Gastroesophageal sphincter (tissue), 4 donors: ENCODE data around the gene GJD4. TPM values are rescaled to one million over a fixed set of nuclear protein-coding genes. Genes with fewer than 3 reads are reported as not detected.

Source experiments
- ATAC-seq: fragments of 150-250 bp; one replicate; pipeline ENCODE4 v1.9.1; 2016; ENCODE audit warnings: mild to moderate bottlenecking, moderate library complexity
- H3K27ac ChIP-seq, 4 donors: fragments of 200-600 bp; sonication (generic) in 3 of 4; 1 replicate in 3 of 4; 2 replicates in 1 of 4; pipeline ENCODE4 v1.5.1; 2016 to 2019
- H3K27me3 ChIP-seq: fragments of 200-600 bp; sonication (generic); one replicate; pipeline ENCODE4 v1.5.1; 2019
- H3K36me3 ChIP-seq, 2 donors: fragments of 200-600 bp; sonication (generic); one replicate each; pipeline ENCODE4 v1.5.1; 2019; ENCODE audit warnings: control low read depth in 1 of 2
- H3K4me1 ChIP-seq, 3 donors: fragments of 200-600 bp; sonication (generic); 1 replicate in 2 of 3; 2 replicates in 1 of 3; pipeline ENCODE4 v1.5.1; 2016 to 2019; ENCODE audit warnings: control low read depth in 2 of 3
- H3K4me3 ChIP-seq, 2 donors: fragments of 200-600 bp; sonication (generic); one replicate each; pipeline ENCODE4 v1.5.1; 2019; ENCODE audit warnings: mild to moderate bottlenecking in 1 of 2, moderate library complexity in 1 of 2
- H3K9me3 ChIP-seq, 3 donors: fragments of 200-600 bp; sonication (generic); one replicate each; pipeline ENCODE4 v1.5.1; 2017 to 2019; ENCODE audit warnings: control low read depth in 2 of 3
- CTCF ChIP-seq, 4 experiments: fragments of 200-600 bp in 2 of 4; fragments of 450-650 bp in 2 of 4; sonication (generic) in 1 of 4; IDR thresholded peaks; one replicate each; pipeline ENCODE4 v1.5.1; 2017 to 2019; ENCODE audit warnings: antibody characterized with exemption in 4 of 4, mild to moderate bottlenecking in 2 of 4, moderate library complexity in 2 of 4
- EP300 ChIP-seq: sonication (generic); formaldehyde crosslinking; IDR thresholded peaks from one replicate; pipeline ENCODE4 v1.6.1; 2017; ENCODE audit warnings: antibody characterized with exemption, mild to moderate bottlenecking
- POLR2A ChIP-seq, 2 donors: fragments of 450-650 bp; IDR thresholded peaks; one replicate each; pipeline ENCODE4 v1.6.1; 2017; ENCODE audit warnings: antibody characterized with exemption in 2 of 2, mild to moderate bottlenecking in 2 of 2, moderate library complexity in 1 of 2
- POLR2AphosphoS5 ChIP-seq: sonication (generic); formaldehyde crosslinking; IDR thresholded peaks from one replicate; pipeline ENCODE4 v1.6.1; 2017; ENCODE audit warnings: antibody characterized with exemption
- WGBS, 2 donors: methylation state at CpG; one replicate each; pipeline ENCODE4 v1.1.5; 2018; ENCODE audit warnings: low coverage in 1 of 2; 5-methylcytosine and 5-hydroxymethylcytosine counted together
- total RNA-seq, 4 donors: library from RNA; depleted of rRNA; stranded (reverse); fragments of >200 nt; gene quantifications; one replicate each; pipeline ENCODE4 v1.1.0, GENCODE V29; 2016

The GJD4 gene
- total RNA-seq, 4 donors from 2014 or later = not detected

- no peaks in the 10 kb centered on the region for H3K36me3 ChIP-seq
- no peak overlapping the region for H3K4me3 ChIP-seq
- peaks cover 0 to 7% (median 0%) of the 10 kb centered on the region in 3 donors for H3K9me3 ChIP-seq
- no peak for TF ChIP-seq POLR2A (IDR thresholded peaks at IDR 0.05)
- no peak for TF ChIP-seq EP300
- TF ChIP-seq CTCF (IDR thresholded peaks at IDR 0.05) = no peak
- no peak for TF ChIP-seq POLR2AphosphoS5
- no peak overlapping the region for H3K27ac ChIP-seq
- H3K27me3 ChIP-seq = peaks cover 12% of the 10 kb centered on the region
- no peaks in the 10 kb centered on the region for H3K4me1 ChIP-seq
- no peak for ATAC-seq
- 60 to 88% methylated on average over 1 to 2 of the region's 2 CpGs for WGBS, 2 donors
Measured at GRCh38 chr10:35600193-35600592, 4.9 kb upstream of the GJD4 start.

- no peak overlapping the region for H3K4me3 ChIP-seq
- H3K4me1 ChIP-seq = peaks cover 0 to 12% (median 5%) of the 10 kb centered on the region in 3 donors
- H3K9me3 ChIP-seq = no peaks in the 10 kb centered on the region
- TF ChIP-seq POLR2A (IDR thresholded peaks at IDR 0.05) (no peak), EP300 (no peak), CTCF (IDR thresholded peaks at IDR 0.05) (no peak), POLR2AphosphoS5 (no peak)
- H3K27me3 ChIP-seq = peaks cover 53% of the 10 kb centered on the region
- ATAC-seq = no peak
- no peaks in the 10 kb centered on the region for H3K36me3 ChIP-seq
- WGBS, 2 donors = 62 to 80% methylated on average over 6 of the region's 6 CpGs
- no peak overlapping the region for H3K27ac ChIP-seq
Measured at GRCh38 chr10:35606430-35606829, 1.3 kb downstream of the GJD4 start.

DNA sequence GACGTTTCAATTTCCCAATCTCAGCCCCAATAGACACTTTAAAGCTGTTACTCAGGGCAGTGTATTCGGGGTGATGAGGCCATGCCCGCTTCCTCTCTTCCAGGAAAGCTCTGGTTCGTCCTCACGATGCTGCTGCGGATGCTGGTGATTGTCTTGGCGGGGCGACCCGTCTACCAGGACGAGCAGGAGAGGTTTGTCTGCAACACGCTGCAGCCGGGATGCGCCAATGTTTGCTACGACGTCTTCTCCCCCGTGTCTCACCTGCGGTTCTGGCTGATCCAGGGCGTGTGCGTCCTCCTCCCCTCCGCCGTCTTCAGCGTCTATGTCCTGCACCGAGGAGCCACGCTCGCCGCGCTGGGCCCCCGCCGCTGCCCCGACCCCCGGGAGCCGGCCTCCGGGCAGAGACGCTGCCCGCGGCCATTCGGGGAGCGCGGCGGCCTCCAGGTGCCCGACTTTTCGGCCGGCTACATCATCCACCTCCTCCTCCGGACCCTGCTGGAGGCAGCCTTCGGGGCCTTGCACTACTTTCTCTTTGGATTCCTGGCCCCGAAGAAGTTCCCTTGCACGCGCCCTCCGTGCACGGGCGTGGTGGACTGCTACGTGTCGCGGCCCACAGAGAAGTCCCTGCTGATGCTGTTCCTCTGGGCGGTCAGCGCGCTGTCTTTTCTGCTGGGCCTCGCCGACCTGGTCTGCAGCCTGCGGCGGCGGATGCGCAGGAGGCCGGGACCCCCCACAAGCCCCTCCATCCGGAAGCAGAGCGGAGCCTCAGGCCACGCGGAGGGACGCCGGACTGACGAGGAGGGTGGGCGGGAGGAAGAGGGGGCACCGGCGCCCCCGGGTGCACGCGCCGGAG is 2.6 kb downstream of the GJD4 start:
- WGBS, 2 donors = 49 to 80% methylated on average over 1 to 9 of the region's 78 CpGs
- ATAC-seq = peak; percentile 39

GRCh38 chr10:35608328-35608672 is 3.2 kb downstream of the GJD4 start:
- Histone ChIP-seq H3K4me3 (peak overlapping the region; percentile 33 to 56), H3K27me3 (peaks cover 68% of the 10 kb centered on the region), H3K36me3 (no peaks in the 10 kb centered on the region), H3K4me1 (peaks cover 0 to 12% (median 5%) of the 10 kb centered on the region in 3 donors), H3K9me3 (no peaks in the 10 kb centered on the region), H3K27ac (no peak overlapping the region)
- no peak for ATAC-seq
- no CpG with 5 or more reads among the region's 16 CpGs for WGBS, 2 donors
- TF ChIP-seq EP300 (no peak), POLR2A (IDR thresholded peaks at IDR 0.05) (no peak), CTCF (IDR thresholded peaks at IDR 0.05) (no peak), POLR2AphosphoS5 (no peak)

More for the DNA sequence above, 2.6 kb downstream of the GJD4 start:
- no peaks in the 10 kb centered on the region for H3K9me3 ChIP-seq
- peaks cover 62% of the 10 kb centered on the region for H3K27me3 ChIP-seq
- no peak overlapping the region for H3K27ac ChIP-seq
- H3K4me1 ChIP-seq = peaks cover 0 to 12% (median 5%) of the 10 kb centered on the region in 3 donors
- TF ChIP-seq POLR2AphosphoS5 = no peak
- no peak for TF ChIP-seq EP300
- TF ChIP-seq POLR2A (IDR thresholded peaks at IDR 0.05) = no peak
- no peak for TF ChIP-seq CTCF (IDR thresholded peaks at IDR 0.05)
- no peaks in the 10 kb centered on the region for H3K36me3 ChIP-seq
- peak overlapping the region; percentile 33 to 56 for H3K4me3 ChIP-seq

DNA sequence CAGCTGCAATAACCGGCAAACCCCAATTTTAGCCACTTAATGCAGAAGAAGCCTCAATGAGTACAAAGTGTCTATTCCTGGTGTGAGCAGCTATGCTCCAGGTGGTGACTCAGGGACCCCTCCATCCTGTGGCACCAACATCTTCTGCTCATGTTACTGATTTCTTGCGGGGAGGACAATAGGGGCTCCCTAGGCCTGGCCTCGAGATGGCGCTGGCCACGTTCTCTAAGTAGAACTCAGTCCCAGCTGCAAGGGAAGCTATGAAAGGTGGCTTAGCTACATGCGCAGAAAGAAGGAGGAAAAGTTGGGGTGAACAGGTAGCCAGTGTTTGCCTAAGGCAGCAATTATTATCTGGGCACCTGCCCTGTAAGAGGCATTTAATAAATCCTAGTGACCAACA is 6.6 kb downstream of the GJD4 start:
- no peak for TF ChIP-seq POLR2AphosphoS5
- no peak for TF ChIP-seq POLR2A (IDR thresholded peaks at IDR 0.05)

More for the DNA sequence above, 6.6 kb downstream of the GJD4 start:
- Histone ChIP-seq H3K36me3 (no peaks in the 10 kb centered on the region), H3K27ac (no peak overlapping the region), H3K4me1 (peaks cover 0 to 12% (median 5%) of the 10 kb centered on the region in 3 donors), H3K9me3 (no peaks in the 10 kb centered on the region), H3K27me3 (peaks cover 73% of the 10 kb centered on the region), H3K4me3 (no peak overlapping the region)
- WGBS, 2 donors = 56 to 60% methylated on average over 1 to 5 of the region's 6 CpGs
- ATAC-seq = no peak
